ENCODE data around the gene PFDN6. TPM values are rescaled to one million over a fixed set of nuclear protein-coding genes. Genes with fewer than 3 reads are reported as not detected.

Gene PFDN6
- total and polyA plus RNA-seq, 9 of the 15 experiments (the other 6 are each of a cell fraction or from before 2014, with no cell fraction given) = 6.8 to 475 (median 216) TPM

DNA sequence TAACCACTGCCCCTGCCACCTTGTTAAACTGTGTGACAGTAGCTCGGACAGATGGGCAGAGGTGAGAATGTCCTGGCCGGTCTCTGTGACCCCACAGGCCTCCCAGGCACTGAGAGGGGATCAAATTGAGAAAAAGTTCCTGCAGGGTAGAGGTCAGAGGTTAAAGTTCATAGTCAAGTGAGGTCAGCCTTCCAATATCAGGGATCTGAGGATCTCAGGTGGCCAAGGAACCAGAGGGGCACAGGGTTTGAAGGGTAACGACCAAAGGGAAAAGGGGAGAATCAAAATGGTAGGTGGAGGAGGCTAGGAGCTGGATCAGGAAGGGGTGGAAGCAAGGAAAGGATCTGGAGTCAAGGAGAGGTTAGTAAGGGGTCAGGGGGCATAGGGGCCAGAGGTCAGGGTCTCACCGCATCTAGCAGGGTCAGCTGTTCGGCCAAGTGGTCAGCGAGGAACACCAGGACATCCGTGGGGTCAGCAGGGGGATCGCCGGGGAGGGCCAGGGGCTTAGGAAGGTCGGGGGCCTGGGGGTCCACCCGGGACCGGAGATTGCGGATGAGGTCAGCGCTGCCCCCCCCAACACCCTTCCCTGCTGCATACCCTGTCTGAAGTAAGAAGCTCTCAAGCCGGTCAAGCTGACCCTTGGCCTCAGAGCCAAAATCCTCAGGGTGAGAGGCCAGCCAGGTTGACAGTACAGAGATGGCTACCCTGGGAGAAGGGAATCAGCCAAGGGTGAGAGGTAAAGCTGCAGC is 6.4 kb downstream of the PFDN6 start (continued):
- TF ChIP-seq KDM2B (CRISPR knock-in tag; IDR thresholded peaks at IDR 0.05) = no peak

DNA sequence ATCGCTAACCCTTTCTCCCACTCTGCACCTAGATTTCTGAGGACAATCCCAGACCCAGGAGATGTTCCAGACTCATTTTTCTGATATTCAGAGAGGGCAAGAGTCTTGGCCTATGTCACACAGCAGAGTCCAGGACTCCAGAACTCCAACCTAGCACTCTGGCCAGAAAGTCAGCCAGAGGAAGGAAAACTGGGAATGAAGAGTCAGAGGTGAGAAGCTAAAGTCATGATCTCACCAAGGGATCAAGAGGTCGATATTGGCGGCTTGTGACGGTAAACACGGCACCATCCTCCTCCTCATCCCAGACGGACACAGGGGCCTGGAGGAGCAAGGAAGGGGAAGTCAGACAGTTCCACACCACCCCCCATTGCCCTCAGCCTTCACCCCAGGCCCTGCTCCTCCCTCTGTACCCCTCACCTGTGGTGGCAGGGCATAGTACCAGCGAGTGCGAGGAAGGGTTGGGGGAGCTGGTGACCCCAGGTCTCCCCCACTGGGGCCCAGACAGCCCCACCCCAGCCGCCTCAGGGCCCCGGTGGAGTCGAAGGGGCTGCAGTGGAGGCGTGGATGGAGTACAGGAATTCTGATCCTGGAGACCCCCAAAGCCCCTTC is 7.5 kb downstream of the PFDN6 start:
- TF ChIP-seq POLR2G (IDR thresholded peaks at IDR 0.05; ENCODE audit: low read depth, low read length) (peak; percentile 52), RBM25 (IDR thresholded peaks at IDR 0.05; ENCODE audit: low read depth, low read length, severe bottlenecking) (peak; percentile 91), CCNT2 (IDR thresholded peaks at IDR 0.05; ENCODE audit: borderline replicate concordance, extremely low read depth, insufficient read length, low read depth, low read length) (no peak), HMG20A (CRISPR knock-in tag; conservative IDR thresholded peaks at IDR 0.05) (no peak), ZBED1 (IDR thresholded peaks at IDR 0.05) (no peak), BCOR (IDR thresholded peaks at IDR 0.05) (peak; percentile 89), SMAD1 (IDR thresholded peaks at IDR 0.05; ENCODE audit: low read depth, low read length, partially characterized antibody) (no peak), ZFP36 (IDR thresholded peaks at IDR 0.05; ENCODE audit: low read depth, low read length, partially characterized antibody) (peak; percentile 68), RBFOX2 (IDR thresholded peaks at IDR 0.05; ENCODE audit: low read depth, low read length) (peak; percentile 60), KDM1A (IDR thresholded peaks at IDR 0.05) (0 out of 4 replicates have a peak, but pooled peaks of 1 of the 2 experiments have one; percentile 37)
- TF ChIP-seq, protein P1, sequence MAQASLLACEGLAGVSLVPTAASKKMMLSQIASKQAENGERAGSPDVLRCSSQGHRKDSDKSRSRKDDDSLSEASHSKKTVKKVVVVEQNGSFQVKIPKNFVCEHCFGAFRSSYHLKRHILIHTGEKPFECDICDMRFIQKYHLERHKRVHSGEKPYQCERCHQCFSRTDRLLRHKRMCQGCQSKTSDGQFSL (CRISPR knock-in tag; IDR thresholded peaks at IDR 0.05) = 0 out of 2 replicates have a peak, but pooled peaks have one; percentile 38
- TF ChIP-seq, protein P1 (tag; IDR thresholded peaks at IDR 0.05) = no peak
- TF ChIP-seq, protein P2, sequence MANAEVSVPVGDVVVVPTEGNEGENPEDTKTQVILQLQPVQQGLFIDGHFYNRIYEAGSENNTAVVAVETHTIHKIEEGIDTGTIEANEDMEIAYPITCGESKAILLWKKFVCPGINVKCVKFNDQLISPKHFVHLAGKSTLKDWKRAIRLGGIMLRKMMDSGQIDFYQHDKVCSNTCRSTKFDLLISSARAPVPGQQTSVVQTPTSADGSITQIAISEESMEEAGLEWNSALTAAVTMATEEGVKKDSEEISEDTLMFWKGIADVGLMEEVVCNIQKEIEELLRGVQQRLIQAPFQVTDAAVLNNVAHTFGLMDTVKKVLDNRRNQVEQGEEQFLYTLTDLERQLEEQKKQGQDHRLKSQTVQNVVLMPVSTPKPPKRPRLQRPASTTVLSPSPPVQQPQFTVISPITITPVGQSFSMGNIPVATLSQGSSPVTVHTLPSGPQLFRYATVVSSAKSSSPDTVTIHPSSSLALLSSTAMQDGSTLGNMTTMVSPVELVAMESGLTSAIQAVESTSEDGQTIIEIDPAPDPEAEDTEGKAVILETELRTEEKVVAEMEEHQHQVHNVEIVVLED (CRISPR knock-in tag; IDR thresholded peaks at IDR 0.05) = no peak
- TF ChIP-seq, protein P3, sequence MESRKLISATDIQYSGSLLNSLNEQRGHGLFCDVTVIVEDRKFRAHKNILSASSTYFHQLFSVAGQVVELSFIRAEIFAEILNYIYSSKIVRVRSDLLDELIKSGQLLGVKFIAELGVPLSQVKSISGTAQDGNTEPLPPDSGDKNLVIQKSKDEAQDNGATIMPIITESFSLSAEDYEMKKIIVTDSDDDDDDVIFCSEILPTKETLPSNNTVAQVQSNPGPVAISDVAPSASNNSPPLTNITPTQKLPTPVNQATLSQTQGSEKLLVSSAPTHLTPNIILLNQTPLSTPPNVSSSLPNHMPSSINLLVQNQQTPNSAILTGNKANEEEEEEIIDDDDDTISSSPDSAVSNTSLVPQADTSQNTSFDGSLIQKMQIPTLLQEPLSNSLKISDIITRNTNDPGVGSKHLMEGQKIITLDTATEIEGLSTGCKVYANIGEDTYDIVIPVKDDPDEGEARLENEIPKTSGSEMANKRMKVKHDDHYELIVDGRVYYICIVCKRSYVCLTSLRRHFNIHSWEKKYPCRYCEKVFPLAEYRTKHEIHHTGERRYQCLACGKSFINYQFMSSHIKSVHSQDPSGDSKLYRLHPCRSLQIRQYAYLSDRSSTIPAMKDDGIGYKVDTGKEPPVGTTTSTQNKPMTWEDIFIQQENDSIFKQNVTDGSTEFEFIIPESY (CRISPR knock-in tag; IDR thresholded peaks at IDR 0.05) = peak; percentile 80
- Histone ChIP-seq H3K9me3 (replicated peaks; ENCODE audit: control insufficient read depth, insufficient read depth, low read depth, low read length) (no peaks in the 10 kb centered on the region), H3K27me3 (ENCODE audit: control insufficient read depth in 2 of 2, insufficient read depth in 2 of 2, low read length in 2 of 2) (no peaks in the 10 kb centered on the region), H3K9ac (ENCODE audit: insufficient read depth in 1 of 2, low read depth in 2 of 2, low read length in 2 of 2) (peak overlapping the region; percentile 89 to 94; a peak in 3 of 4 replicates), H3K27ac (ENCODE audit: extremely low read depth, low read depth, low read length) (peak overlapping the region; percentile 94; the same call in 2 of the 3 replicates), H3K4me3 (peak overlapping the region; percentile 64), H4K20me1 (replicated peaks; ENCODE audit: control insufficient read depth, insufficient read depth, low read length) (0 out of 2 replicates have a peak, but pooled peaks cover 3% of the 10 kb centered on the region), H3K36me3 (ENCODE audit: control insufficient read depth, insufficient read depth, low read length) (peaks cover 59% of the 10 kb centered on the region), H3K4me1 (replicated peaks in 1 of 2; ENCODE audit: control insufficient read depth in 2 of 2, insufficient read depth in 2 of 2, low read length in 2 of 2) (peaks cover 11 to 45% of the 10 kb centered on the region in 2 experiments), H3K4me2 (ENCODE audit: insufficient read depth, low read length) (peak overlapping the region; percentile 79), H2AFZ (ENCODE audit: low read depth, low read length) (peak overlapping the region; percentile 22; the same call in 1 of the 2 replicates), H3K9me1 (ENCODE audit: control insufficient read depth, insufficient read depth, low read length) (peaks cover 6% of the 10 kb centered on the region), H3K79me2 (ENCODE audit: control insufficient read depth, insufficient read depth, low read length) (peaks cover 45% of the 10 kb centered on the region)
- FAIRE-seq = no peak
- WGBS (ENCODE audit: insufficient coverage, low coverage, missing lambda C conversion rate) = 81% methylated on average over 11 of the region's 12 CpGs
- CTCF ChIA-PET (ENCODE audit: low intra/inter-chr PET ratio) = no interaction called here
- no peak for ATAC-seq
- intact Hi-C loops (cut with micrococcal nuclease) (loop anchor here (5.0 kb wide), 3 partner anchors 95 to 130 kb away; partner anchors contain the start of genes KIFC1 and PHF1), in situ Hi-C loops (cut with MboI) (no loop called here)
- BruUV-seq (replicated peaks) = no TSS peak
- DNase-seq (ENCODE audit: extremely low read depth in 1 of 4, low spot score in 3 of 4) = no peak
- POLR2A ChIA-PET = interaction anchor here (0.6 to 1.6 kb wide), 7 partner anchors 8 to 355 kb away, joined by 3 to 11 read pairs (median 3); partner anchors contain the start of genes B3GALT4, PFDN6 and WDR46

Measured in K562 (cell line).